Measurements from ENCODE around the gene BIVM. TPM values are rescaled to one million over a fixed set of nuclear protein-coding genes. Genes with fewer than 3 reads are reported as not detected.

The BIVM gene
- total and polyA plus RNA-seq, 2 experiments from 2014 or later, result 3.2 to 4.2 TPM

GRCh38 chr13:102825921-102826706 lies 27.2 kb downstream of the BIVM start:
- peak overlapping the region; percentile 78; the same call in 1 of the 2 replicates for H3K27ac Mint-ChIP-seq
- no peak overlapping the region for H3K4me3 ChIP-seq

More at GRCh38 chr13:102825921-102826706, 27.2 kb downstream of the BIVM start:
- Mint-ChIP-seq H3K4me3 (no peak overlapping the region), H3K36me3 (ENCODE audit: low read depth) (peaks cover 11% of the 10 kb centered on the region), H3K27me3 (ENCODE audit: insufficient read depth, low read depth, poor library complexity) (peaks cover 5% of the 10 kb centered on the region), H3K9me3 (no peaks in the 10 kb centered on the region), H3K4me1 (peaks cover 16% of the 10 kb centered on the region)
- peaks cover 8% of the 10 kb centered on the region for H3K4me1 ChIP-seq (ENCODE audit: insufficient read depth)
- DNase-seq (ENCODE audit: low spot score) (peak; percentile 28), ATAC-seq (peak; percentile 26; the same call in 2 of the 3 replicates)
- H4K20me1 ChIP-seq (replicated peaks; ENCODE audit: insufficient read depth), result no peaks in the 10 kb centered on the region
- no peak for TF ChIP-seq EZH2phosphoT487 (IDR thresholded peaks at IDR 0.05; ENCODE audit: unreplicated experiment)
- no peak for TF ChIP-seq STAT1 (IDR thresholded peaks at IDR 0.05; ENCODE audit: unreplicated experiment)
- no peak for TF ChIP-seq JUNB (IDR thresholded peaks at IDR 0.05; ENCODE audit: unreplicated experiment)
- no peak for TF ChIP-seq EZH2 (IDR thresholded peaks at IDR 0.05; ENCODE audit: low read depth, unreplicated experiment)
- no peak for TF ChIP-seq CTCF (conservative IDR thresholded peaks at IDR 0.05; ENCODE audit: low read depth in 2 of 2)
- no peak for TF ChIP-seq POLR2AphosphoS5 (IDR thresholded peaks at IDR 0.05; ENCODE audit: low read depth)
- no peak for TF ChIP-seq CREB1 (CRISPR knock-in tag; IDR thresholded peaks at IDR 0.05; ENCODE audit: low read depth)
- TF ChIP-seq NANOG (IDR thresholded peaks at IDR 0.05; ENCODE audit: borderline replicate concordance), result no peak
- TF ChIP-seq ZNF462 (CRISPR knock-in tag; IDR thresholded peaks at IDR 0.05), result 0 out of 2 replicates have a peak, but pooled peaks have one; percentile 1
- H3K27me3 ChIP-seq (ENCODE audit: insufficient read depth), result no peaks in the 10 kb centered on the region
- no peaks in the 10 kb centered on the region for H3K79me2 ChIP-seq (replicated peaks; ENCODE audit: insufficient read depth)
- H3K36me3 ChIP-seq (ENCODE audit: insufficient read depth), result no peaks in the 10 kb centered on the region
- no peaks in the 10 kb centered on the region for H3F3A ChIP-seq (replicated peaks; ENCODE audit: low read depth)
- peak overlapping the region; percentile 60 for H3K27ac ChIP-seq (ENCODE audit: low read depth)
- H3K9me2 ChIP-seq (ENCODE audit: insufficient read depth), result no peaks in the 10 kb centered on the region
- H2AFZ ChIP-seq, result peak overlapping the region; percentile 0; the same call in 1 of the 2 replicates
- H3K4me2 ChIP-seq, result peak overlapping the region; percentile 49; the same call in 1 of the 2 replicates
